GM18508 (cell line): ENCODE measurements around the gene HCN1.
"Not testable (repeated sequence)": the region's sequence is repeated elsewhere in the genome, so short reads cannot be mapped to it uniquely, and the experiment has no call there.

Experiments used
- ATAC-seq: cut with Tn5 transposase; IDR thresholded peaks from one replicate; pipeline ENCODE4 v1.9.1; 2021; ENCODE audit warnings: moderate number of reproducible peaks; ENCODE audit not compliant: insufficient read depth, unreplicated experiment

The HCN1 gene

DNA sequence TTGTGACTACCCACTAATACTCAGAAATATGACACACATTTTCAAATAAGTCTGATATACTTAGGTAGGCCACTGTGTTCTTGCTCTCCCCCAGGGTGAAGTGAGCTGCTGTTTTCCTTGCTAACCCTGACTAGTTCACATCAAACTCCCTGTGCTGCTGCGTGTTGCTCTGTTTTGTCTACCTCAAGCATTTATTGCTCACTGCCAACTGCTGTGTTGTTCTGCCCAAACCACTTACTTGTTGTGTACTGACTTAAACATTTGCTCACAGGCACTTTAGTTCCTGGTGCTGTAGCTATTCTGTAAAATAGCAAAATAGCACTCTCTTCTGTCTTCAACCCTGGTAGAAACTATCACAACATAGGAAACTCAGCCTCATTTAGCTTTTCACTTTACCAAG is 255.7 kb downstream of the HCN1 start:
- no peak for ATAC-seq

DNA sequence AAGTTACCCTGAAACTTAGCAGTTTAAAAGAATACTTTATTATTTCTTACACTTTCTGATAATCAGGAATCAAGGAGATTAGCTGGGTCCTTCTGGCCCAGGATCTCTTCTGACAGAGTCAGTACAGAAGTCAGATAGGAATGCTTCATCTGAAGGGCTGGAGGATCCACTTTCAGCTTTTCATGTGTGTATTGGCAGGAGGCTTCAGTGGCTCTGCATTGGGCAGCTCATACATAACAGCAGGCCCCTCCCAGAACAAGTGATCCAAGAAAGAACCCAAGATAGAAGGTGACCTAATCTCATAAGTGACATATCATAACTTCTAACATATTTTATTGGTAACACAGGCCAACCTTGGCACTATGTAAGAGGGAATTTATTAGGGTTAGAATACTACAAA is 258.4 kb downstream of the HCN1 start:
- ATAC-seq, result no peak

DNA sequence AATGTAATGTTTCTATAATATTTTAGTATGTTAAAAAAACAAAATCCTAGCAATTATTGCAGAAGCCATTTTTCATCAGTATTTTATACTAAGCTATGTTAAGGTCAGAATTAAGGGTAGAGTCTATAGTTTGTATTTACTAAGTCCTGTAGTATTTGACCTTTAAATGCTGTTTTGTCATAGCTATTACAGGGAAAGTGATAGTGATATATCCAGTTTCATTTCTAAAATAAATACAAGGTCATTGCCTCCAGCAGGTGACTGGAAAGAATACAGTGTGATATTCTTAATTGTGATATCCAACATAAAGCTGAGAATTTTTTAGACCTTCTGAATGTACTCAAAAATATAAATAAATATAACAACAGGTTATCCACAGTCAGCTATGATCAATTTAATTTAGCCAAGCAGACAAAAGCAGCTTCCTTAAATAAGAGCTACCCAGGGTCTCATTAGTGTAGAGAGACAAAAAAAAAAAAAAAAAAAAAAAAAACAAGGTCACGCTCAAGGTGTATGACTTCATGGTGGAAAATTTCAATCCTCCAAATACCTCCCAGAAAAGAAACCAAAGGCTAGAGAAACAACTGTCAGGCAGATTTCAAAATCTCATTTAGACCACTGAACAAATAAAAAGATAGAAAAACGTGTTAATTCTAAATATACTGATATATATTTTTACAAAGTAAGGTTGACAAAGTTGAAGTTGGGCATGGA is 278.7 kb downstream of the HCN1 start:
- ATAC-seq, result no peak

DNA sequence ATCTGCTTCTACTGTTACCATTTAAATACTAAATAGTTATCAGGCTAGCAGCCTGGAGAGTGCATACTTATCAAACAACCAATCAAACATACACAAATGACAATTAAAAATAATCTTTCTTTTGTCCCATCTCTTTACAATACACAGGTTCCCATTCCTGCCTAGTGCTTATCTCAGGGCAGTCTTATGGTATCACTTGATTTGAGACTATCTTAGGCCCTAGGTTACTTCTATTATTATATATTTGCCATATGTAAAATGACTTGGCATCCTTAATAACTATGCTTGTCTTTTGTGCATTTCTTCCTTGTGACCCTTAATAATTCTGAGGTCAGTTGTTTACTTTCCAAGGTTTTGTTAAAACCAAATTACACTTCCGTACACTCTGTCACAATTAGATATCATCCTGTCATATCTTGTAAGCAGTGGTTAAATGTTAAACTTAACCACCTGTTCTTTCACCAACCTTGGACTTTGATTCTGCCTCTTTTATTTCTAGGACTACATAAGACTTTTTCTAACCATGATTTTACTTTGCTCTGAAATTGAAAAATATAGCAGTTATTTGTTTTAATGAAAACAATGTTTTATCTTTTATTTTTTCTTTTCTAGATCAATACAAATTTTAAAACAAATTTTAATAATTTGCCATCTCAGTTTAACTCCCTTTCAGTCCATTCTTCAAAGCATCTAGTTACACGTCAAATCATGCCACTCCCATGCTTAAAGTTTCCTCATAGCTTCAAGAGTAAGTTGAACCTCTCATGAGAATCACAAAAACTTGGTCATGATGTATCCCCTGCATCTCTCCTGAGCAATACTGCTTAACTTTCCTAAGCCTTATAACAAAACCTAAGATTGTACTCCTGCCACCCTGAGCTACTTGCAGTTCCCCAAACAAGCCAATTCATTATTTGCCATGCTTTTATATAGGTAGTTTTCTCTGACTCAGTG is 281.3 kb downstream of the HCN1 start:
- no peak for ATAC-seq

DNA sequence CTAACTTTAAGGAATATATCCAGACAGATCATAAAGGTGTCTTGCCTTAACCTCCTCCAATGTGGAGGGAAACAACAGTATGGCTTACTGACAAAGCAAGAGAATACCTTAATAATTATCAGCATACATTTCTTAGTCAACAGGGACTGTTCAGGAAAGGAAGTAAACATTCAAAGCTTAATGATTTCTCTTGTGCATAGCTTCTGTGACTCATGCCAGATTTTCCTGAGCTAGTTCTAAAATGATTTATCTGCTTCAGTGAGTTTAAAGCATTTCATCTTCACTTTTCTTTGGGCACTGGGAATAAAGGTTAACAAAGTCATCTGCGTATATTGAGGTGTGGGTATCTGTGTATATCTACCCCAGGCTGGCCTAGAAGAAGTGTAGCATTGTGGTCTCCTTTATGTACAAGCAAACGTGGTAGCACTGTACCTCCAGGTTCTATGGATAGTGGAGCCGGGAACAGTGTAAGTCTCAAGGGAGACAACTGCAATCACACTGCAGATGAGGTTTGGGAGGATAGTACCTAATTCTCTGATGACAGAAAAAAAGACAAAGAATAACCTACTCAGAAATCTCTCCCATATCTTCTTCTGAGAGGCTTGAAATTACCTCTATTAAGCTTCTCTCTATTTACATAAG is 284.1 kb downstream of the HCN1 start:
- ATAC-seq, result no peak

DNA sequence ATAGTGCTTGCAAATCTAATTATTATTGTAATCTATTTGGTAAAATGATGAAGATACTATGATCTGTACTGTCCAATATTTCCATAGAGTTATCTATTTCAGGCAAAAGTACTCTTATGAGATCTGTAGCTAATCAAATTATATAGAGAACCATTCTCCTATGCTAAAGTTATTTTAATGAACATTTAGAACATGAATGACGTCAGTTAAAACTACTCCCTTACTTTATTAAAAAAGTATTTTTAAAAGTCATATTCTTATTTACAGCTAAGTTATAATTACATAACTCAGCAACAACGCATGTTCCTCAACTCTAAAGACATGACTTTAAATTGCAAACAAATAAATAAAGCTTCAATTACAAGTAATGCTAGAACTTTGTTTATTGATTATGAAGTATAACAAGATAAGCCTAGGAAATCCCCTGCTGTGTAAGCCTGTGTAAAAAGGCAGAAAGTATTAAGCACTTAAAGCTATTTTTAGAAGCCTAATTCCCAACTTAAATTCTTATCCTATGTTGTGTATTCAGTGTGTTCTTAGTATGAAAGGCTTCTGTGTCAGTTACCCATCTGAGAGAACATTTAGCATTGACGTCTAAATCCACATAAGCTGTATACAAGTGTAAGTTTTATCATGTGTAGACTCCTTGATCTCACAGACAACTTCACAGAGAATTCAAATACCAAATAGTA is 285.7 kb downstream of the HCN1 start:
- no peak for ATAC-seq

DNA sequence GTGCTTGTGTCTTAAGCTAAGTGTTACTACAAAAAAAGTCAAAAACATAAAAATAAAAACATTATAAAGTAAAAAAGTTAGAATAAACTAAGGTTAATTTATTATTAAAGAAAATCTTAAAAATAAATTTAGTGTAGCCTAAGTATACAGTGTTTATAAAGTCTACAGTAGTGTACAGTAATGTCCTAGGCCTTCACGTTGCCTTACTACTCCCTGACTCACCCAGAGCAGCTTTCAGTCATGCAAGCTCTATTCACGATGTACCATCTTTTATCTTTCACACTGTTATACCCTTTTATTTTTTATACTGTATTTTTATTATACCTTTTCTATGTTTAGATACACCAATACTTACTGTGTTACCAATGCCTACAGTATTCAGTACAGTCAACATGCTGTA is 288.1 kb downstream of the HCN1 start:
- no peak for ATAC-seq

DNA sequence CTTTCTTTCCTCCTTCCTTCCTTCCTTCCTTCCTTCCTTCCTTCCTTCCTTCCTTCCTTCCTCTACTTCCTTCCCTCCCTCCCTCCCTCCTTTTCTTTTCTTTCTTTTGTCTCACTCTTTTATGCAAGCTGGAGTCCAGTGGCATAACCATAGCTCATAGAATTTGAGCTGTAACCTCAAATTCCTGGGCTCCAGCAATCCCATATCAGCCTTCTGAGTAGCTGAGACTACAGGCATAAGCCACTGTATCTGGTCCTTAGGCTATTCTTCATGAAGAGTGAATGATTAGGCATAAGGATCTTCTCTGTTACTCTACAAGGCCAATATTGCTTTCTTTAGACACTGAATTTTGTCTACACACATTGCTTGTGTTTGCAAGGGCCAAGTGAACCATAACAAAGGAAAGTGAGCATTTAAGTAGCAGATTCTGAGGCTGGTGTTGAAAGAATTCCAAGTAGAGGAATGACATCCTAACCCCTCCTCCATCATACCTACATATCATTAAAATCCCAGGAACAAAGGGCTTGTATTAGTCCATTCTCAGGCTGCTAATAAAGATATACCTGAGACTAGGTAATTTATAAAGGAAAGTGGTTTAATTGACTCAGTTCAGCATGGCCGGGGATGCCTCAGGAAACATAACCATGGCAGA is 293.2 kb downstream of the HCN1 start:
- ATAC-seq, result no peak

DNA sequence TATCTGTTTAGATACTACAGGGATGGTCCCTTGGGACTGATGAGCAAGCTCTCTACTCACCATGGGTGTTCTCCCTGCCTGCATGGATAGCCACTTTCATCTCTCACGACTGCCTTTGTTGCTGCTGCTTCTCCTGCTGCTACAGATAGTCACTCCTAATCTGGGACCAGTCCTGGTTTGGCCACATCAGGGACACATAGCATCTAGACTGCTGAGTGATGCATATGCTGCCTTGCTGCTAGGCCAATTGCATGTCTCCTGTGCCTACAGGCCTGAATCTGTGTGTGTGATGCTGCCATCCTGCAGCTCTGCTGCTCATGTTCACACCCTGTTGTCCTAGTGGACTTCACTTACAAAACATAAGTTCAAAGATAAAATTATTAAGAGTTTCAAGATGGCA is 297.1 kb downstream of the HCN1 start:
- ATAC-seq, result no peak

DNA sequence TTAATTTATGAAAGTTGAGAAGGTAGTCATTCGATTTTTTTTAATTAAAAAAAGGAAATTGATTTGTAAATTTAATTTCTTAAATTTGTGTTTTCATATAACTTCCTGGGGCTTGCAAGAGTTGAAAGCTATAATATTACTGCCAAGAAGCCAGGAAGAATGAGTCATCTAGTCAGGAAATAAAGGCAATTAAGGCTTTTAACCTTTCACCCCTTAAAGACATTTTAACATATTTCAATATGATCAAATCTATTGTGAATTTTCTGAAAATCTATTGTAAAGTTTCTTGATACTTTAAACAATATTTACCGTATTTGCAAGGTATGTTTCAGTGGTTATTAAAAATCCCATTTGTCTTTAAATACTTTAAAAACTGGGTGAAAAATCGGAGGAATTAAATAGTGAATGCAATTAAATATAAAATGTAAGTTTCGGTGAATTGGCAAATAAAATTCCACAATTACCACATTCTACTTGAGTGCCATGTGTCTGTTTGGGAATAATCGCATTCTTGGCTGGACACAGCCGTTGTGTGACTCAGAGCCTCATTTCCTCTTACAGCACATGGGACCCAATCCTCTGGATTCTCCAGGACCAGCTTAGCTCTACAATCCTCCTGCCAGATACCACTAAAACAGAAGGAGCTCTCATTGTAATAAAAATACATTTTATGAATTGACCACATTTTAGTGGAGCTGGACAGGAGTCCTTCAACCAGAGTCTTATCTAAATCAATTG is 310.7 kb downstream of the HCN1 start:
- no peak for ATAC-seq

DNA sequence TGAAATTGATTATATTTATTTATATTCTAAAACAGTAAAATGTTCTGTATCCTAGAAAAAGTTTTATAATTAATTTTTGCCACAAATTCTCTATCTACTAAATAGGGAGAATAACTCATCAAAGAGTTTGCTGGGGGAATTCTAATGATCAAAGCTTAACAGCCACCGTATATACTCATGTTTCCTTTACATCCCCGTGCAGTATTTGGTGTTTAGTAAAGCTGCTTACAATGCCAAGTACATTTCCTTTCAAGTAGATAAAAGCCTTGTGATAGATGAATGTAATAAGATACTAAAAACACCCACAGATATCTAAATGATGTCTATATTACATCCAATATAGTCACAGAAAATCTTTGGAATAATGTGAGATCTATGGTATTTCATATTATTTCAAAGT is 312.2 kb downstream of the HCN1 start:
- ATAC-seq, result no peak

DNA sequence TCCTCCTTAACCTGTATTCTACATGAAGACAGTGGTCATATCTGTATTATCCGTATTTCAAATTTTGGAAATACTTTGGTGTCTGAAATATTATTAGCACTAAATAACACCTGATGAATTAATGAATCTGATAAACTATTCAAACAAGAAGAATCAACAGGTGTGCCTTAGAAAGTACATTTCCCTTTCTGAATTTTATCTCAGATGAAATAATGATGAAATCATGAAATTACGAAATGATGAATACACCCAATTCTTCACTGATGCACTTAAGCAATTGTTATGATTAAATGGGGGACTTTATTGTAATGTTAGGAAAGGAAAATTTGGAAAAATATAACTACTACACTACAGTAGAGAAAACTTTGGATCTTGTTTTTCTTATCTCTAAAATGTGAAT is 313.6 kb downstream of the HCN1 start:
- no peak for ATAC-seq

DNA sequence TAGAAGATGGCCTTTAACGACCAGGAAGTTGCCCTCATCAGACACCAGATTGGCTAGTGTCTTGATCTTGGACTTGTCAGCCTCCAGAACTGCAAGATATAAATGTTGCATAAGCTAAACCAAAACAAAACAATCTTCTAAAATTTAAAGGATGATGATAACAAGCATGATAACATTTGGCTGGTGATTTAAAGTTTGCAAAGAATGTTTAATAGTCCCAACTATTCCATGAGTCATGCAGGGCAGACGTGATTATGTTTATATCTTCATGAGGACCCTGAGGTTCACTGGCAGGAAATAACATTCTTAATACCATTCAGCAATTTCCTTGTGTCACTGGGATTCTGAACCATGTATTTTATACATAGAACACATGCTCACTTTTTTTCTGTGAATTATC is 319.8 kb downstream of the HCN1 start:
- ATAC-seq, result no peak

DNA sequence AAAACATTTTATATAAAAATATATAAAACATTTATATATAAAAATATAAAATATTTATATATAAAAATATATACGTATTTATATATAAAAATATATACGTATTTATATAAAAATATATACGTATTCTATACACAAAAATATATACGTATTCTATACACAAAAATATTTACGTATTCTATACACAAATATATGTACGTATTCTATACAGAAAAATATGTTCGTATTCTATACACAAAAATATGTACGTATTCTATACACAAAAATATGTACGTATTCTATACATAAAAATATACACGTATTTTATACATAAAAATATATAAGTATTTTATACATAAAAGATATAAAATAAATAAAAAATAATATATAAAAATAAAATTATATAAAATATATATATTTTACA is 323.6 kb downstream of the HCN1 start:
- ATAC-seq, result no peak

DNA sequence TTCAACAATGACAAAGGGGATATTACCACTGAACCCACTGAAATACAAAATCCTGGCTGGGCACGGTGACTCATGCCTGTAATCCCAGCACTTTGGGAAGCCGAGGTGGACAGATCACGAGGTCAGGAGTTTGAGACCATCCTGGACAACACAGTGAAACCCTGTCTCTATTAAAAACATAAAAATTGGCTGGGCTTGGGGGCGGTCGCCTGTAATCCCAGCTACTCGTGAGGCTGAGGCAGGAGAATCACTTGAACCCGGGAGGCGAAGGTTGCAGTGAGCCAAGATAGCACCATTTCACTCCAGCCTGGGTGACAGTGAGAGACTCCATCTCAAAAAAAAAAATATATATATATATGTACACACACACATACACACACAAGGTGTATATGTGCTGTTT is 324.8 kb downstream of the HCN1 start:
- ATAC-seq, result not testable (repeated sequence)

DNA sequence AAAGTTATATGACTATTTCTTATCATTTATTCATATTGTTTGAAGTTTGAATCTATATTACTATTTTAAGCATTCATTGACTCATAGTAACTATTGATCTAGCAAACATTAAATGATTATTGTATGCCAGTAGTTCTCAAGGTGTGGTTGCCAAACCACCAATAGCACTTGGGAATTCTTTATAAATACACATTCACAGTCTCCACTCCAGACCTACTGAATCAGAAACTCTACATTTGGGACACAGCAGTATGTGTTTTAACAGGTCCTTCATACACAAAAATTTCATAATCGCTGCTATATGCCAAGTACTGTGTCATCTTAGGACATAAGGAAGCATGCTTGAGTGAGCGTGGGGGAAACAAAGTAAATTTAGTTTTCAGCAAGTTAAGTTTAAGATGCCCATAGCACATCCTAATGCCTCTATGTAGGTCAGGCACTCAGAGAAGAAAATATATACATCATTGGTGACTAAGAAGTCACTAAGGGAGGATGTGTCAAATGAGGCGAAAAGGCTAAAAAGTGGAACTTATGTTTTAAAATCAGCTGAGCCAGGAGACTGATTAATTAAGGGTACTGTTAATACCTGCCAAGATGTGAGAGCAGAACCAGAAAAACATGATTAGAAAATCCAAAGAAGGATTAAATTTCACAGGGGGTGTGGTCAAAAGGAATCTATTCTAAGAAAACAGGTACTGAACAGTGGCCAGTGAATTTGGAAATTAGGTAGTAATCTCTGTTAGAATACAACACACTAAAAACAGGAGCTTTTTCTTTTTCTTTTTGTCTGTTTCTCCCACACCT is 340.8 kb downstream of the HCN1 start:
- no peak for ATAC-seq

DNA sequence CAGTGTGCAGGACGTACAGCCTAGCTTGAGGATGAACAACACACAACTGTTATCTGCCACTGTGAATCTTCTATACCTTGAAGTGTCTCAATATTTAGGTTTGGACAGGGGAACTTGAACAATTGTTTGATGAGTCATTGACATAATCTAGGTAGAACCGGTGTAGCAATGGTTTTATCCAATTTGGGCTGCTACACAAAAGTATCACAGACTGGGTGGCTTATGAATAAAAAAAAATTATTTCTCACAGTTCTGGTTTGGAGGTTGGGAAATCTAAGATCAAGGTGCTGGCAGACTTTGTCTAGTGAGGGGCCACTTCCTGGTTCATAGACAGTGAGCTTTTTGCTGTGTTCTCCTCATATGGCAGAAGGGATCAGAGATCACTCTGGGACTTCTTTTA is 359.7 kb downstream of the HCN1 start:
- no peak for ATAC-seq

DNA sequence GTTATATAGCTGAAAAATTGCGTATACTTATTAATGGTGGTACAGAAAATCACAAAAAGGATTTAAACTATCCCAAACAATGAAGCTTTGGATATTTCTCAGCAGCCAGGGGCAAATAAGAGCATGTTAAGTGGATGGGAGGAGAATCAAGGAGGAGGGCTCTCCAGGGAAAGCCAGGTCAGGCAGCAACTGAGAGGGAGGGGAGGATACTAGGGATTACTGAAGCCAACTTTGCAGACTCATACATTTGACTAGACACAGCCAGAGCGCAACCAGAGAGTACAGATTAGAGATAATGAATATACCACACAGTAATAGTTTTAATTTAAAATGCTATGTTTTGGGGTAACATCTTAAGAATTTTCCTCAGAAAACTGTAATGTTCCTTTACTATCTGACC is 360.2 kb downstream of the HCN1 start:
- ATAC-seq, result no peak

DNA sequence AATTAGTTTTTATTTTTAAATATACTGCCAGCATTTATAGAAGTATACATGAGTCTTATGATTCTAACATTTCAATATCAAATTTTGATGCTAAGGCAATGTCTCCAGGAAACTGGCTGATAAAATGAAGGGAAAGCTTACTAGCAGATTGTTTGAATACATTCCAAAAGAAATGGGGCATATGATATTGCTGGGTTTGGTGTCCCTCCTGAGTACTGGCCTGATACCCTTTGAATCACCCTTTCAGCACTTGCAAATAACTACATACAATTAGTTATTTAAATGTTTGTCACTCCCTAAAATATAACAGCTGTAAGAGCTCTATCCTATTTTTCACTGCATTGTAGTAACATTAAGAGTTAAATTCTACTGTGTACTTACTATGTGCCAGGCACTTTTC is 360.8 kb downstream of the HCN1 start:
- ATAC-seq, result no peak
